Renal cortical epithelial cell (primary cell): ENCODE data around the gene SYNGAP1. TPM values are rescaled to one million over a fixed set of nuclear protein-coding genes. Genes with fewer than 3 reads are reported as not detected.
A peak's percentile ranks its signal among the peaks of the same experiment; 100 is the strongest.
"Not testable (repeated sequence)": the region's sequence is repeated elsewhere in the genome, so short reads cannot be mapped to it uniquely, and the experiment has no call there.

Experiments used
- DNase-seq: peaks from one replicate; pipeline ENCODE4 v3.0.0-alpha.2; 2011; ENCODE audit warnings: low read depth
- total RNA-seq: library from RNA; depleted of rRNA; stranded (reverse); fragments of >200 nt; gene quantifications from 2 replicates; pipeline ENCODE4 v1.2.3, GENCODE V29; 2014

The SYNGAP1 gene
- 1.0 and 5.9 TPM in 2 replicates for total RNA-seq

DNA sequence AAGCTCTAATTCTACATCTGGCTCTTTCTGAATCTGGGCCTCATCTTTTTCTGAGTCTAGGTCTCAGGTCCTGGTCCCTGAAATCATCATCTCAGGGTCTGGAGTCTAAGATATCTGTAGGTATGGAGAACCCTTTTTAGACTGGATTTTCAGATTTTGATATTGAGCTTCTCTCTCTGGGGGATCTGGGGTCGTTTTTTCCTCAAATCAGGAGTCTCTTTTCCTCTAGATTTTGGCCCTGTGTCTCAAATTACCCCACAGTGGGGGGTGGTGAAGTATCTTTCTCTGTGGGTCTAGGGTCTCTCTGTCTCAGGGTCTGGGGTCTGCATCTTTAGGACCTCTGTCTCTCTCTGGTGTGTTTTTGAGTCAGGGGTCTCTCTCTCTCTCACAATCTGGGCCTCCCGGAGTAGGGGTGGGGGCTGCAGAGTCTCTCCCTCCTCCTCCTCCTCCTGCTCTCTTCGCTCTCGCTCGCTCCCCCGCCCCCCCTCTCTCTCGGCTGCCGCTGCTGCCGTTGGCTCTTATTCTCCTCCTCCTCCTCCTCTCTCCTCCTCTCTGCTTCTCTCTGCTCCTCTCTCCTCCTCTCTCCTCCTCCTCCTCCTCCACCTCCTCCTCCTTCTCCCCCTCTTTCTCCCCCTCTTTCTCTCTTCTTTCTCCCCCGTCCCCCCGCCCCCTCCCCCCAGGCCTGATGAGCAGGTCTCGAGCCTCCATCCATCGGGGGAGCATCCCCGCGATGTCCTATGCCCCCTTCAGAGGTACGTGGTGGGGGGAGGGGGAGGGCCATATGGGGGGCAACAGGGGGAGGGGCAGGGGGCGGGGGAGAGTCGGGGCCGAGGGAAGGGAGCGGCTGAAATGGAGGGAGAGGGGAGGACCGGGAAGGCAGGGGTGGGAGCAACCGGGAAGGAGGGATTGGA lies at the start of gene SYNGAP1:
SYNGAP1 (plus strand) TSS at position 486 of the 911 bp plus-strand sequence; CDS start at position 686, 200 bp downstream.
- DNase-seq, result no peak

DNA sequence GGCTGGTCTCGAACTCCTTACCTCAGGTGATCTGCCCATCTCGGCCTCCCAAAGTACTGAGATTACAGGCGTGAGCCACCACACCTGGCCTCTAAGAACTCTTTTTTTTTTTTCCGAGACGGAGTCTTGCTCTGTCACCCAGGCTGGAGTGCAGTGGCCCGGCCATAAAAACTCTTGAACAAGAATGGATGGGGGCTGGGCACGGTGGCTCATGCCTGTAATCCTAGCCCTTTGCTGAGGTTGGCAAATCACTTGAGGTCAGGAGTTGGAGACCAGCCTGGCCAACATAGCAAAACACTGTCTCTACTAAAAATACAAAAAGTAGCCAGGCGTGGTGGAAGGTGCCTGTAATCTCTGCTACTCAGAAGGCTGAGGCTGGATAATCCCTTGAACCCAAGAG lies 48.0 kb upstream of the SYNGAP1 start:
- not testable (repeated sequence) for DNase-seq

DNA sequence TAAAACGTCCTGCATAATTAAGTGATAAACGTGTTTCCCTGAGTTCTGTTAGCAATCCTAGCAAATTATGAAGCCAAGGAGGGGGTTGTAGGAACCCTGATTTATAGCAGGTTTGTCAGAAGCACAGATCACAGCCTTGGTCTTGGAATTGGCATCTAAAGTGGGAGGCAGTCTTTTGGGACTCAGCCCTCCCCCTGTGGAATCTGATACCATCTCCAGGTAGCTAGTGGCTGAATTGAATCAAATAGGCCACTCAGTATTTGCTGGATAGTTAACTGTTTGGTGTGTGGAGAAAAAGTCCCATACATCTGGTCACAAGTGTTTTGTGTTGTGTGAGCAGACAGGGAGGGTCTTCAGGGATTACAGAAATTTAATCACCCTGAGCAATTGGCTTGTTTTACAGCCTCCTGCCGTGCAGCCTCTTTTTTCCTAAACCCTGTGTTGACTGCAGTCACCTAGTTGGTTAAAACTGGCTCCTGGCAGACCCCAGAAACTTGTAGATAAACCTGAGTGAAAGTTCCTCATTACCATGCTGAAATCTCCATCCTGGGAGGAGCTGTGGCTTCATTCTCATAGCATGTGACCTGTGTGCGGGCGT lies 47.2 kb upstream of the SYNGAP1 start:
- DNase-seq, result no peak

DNA sequence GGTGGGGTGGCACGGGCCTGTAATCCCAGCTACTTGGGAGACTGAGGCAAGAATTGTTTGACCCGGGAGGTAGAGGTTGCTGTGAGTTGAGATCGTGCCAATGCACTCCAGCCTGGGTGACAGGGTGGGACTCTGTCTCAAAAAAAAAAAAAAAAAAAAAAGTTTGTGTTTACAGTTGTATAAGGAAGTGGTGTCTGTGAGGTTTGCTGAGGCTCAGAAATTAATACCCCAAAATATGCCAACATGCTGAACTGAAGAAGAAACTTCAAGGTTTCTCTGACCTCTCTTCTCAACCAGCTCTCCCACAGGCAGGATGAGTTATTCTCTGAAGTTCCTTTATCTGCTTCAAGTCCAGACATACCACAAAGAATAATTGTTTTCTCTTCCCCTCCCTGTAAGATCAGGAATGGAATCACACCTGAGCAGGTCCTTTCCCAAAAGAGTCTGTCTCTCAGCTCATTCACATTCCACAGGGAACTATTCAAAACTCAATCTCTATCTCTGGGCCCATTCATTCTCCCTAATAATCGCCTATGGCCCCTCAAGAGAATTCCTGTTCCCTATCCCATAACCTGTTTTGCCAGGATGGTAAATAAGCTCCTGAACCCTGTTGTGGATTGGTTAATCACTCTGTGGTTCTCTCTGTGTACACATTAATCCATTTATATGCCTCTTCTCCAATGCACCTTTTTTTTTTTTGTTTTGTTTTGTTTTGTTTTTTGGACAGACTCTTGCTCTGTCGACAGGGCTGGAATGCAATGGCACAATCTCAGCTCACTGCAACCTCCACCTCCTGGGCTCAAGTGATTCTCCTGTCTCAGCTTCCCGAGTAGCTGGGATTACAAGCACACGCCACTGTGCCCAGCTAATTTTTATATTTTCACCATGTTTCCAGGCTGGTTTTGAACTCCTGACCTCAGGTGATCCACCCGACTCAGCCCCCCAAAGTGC lies 45.6 kb upstream of the SYNGAP1 start:
- DNase-seq, result peak; percentile 41

DNA sequence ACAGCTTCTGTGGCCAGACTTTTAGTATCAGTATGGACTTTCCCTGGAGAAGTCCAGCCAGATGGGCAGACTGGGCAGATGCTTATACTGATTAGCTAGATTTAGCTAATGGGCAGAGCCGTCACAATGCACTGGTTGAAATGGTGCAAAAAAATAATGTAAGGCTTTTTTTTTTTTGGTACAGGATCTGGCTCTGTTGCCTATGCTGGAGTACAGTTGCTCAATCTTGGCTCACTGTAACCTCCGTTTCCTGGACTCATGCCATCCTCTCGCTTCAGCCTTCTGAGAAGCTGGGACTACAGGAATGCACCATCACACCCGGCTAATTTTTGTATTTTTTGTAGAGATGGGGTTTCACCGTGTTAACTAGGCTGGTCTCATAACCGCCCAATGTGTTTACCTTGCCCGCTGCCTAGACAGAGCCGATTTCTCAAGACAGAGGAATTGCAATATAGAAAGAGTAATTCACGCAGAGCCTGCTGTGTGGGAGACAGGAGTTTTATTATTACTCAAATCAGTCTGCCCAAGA lies 44.7 kb upstream of the SYNGAP1 start:
- DNase-seq, result peak; percentile 91

DNA sequence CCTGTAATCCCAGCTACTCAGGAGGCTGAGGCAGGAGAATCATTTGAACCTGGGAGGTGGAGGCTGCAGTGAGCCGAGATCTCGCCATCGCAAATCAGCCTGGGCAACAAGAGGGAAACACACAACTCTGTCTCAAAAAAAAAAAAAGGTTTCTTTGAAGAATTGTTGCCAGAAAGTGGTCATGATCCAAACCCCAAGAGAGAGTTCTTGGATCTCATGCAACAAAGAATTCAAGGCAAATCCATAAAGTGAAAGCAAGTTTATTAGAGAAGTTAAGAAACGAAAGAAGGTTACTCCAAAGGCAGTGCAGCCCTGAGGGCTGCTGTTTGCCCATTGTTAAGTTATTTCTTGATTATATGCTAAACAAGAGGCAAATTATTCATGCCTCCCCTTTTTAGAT lies 42.7 kb upstream of the SYNGAP1 start:
- no peak for DNase-seq

DNA sequence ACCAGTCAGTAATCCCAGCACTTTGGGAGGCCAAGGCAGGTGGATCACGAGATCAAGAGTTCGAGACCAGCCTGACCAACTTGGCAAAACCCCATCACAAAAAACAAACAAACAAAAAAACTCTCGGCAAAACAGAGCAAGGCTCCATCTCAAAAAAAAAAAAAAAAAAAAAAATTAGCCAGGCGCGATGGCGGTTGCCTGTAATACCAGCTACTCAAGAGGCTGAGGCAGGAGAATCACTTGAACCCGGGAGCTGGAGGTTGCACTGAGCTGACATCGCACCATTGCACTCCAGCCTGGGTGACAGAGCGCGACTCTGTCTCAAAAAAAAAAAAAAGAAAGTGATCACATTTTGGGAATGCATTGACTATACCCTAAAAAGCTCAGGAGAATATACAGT lies 40.7 kb upstream of the SYNGAP1 start:
- not testable (repeated sequence) for DNase-seq

DNA sequence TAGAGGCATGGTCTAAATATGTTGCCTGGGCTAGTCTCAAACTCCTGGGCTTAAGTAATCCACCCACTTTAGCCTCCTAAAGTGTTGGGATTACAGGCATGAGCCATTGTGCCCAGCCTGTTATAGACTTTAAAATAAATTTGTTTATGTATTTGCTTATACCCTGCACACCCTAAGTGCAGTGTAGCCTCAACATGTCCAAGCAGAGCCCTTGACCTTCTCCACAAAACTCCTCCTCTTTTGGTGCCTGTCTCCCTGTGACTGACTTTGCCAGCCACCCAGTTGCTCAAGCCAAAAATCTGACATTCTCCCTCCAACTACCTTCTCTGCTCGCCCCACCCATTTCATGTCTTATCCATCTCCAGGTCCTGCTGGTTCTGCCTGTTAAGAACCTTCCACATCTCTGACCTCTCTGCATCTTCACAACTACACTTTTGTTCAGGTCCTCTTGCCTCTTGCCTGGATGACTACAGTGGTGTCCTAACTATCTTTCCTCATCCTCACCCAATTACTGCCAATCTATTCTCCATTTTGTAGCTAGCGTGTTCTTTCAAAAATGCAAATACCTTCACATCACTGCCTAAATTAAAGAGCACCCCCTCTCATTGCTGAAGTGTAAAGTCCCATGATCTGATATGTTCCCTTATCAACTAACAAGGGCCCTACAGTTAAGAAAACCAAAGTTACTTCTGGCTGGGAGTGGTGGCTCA lies 39.4 kb upstream of the SYNGAP1 start:
- no peak for DNase-seq

DNA sequence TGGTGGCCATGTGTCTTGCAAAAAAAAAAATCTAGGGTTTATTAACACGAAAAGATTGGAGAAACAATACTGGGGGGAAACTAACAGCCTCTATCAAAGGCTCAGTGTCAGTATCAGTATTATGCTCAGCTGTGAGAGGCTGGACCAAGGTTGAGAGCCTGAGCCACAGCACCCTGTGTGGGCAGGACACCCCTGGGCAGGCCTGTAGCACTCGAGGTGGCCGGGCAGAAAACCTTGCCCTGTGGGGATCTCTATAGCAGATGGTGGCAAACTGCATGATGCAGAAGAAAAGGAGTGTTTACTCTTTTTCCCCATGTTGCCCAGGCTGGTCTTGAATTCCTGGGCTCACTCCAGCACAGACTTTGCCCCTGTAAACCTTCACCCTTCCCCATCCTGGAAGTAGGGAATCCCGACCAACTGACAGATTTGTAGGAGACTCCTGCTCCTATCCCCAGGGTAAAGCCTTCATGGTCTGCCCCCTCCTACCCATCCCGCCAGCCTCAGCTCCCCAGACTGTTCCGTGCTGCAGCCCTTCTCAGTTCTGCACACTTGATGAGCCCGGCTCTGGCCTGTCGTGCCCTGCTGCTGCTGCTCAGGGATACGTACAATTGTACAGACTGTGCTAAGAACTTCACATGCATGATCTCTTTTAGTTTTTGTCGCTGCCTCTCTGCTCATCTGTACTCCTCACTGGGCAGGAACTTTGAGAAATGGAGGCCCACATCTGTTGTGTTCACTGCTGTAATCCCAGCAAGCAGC lies 36.3 kb upstream of the SYNGAP1 start:
- no peak for DNase-seq

DNA sequence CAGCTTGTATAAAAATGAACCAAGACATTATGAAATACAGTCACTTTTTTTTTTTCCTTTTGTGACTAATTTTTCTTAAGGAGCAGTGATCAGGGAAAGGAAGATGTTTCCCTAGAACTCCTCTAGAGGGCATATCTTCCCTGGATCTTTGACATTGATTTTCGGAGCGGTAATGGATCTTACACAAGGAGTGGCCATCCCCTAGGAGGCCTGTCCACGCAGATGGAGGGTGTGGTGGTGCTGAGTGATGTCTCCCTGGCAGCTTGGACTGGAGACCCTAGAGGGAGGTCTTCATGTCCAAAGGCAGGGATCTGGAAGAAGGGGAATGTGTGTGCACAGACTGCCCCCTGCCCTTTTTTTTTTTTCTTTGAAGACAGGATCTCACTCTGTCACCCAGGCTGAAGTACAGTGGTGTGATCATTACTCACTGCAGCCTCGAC lies 35.3 kb upstream of the SYNGAP1 start:
- peak; percentile 75 for DNase-seq

DNA sequence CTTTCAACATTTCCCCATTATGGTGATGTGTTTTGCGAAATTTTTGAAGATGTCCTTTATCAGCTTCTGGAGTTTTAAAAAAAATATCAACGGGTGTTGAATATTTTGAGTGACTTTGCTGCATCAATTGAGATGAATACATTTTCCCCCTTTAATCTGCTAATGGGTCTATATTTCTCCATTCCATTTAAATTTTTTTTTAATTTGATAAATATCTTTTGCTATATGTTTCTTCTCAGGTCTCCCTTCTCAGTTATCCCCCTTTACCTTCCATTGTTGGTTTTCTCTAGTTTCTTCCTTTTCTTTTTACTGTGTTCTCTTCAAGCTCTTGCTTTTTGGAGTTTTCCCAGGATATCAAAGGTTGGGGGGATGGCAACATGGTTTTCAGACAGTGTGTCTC lies 29.7 kb upstream of the SYNGAP1 start:
- DNase-seq, result no peak

DNA sequence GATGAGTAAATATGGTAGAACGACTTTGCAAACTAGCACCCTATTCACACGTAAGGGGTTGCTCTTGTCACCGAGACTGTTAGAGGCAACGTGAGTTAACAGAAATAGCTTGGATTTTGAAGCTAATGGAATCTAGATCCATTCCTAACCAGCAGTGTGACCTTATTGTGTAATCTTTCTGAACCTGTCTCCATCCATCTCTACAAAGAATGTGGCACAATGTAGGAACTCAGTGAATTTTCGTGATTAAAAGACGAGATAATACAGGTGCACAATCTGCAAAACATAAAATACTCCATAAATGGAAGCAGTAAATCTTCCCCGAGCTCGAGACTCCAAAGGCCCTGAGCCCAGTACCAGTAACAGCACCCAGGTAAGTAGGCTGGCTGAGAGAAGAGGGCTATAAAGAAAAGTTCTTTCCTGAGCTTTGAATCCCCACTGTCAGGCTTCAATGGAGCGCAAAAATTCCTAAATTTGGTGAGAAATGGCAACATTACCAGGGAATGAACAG lies 29.0 kb upstream of the SYNGAP1 start:
- peak; percentile 39 for DNase-seq

DNA sequence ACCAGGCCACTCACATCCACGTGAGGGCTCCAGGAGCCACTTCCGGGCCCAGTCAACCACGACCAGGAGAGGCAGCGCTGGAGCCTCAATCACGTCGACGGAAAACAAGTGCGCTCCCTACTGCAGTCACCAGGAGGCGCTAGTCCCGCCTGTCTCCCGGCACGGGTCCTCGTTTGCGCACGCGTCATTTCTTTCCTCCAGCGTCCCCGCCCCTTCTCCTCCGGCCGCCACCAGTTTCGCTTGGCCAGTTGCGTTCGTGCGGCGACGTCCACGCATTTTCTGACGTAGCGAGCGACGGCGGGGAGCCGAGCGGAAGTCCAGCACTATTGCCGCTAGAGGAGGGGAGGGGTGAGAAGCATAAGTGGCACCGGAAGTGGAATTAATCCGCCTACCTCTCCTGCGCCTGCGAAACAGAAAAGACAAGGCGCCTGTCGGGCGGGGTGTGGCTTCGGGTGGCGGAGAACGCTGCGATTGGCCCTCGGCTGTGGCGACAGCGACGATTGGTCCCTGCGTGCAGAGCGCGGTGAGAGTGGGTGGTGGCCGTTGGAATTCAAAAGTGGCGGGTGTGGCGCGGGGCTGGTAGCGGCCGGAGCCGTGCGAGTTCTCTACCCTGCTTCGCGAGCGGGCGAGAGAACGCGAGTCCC lies 28.5 kb upstream of the SYNGAP1 start, which contains the start of gene KIFC1:
KIFC1 (plus strand) TSS at position 546 of the 644 bp plus-strand sequence. CDS start 163 bp downstream, outside the sequence.
- DNase-seq, result peak; percentile 99

DNA sequence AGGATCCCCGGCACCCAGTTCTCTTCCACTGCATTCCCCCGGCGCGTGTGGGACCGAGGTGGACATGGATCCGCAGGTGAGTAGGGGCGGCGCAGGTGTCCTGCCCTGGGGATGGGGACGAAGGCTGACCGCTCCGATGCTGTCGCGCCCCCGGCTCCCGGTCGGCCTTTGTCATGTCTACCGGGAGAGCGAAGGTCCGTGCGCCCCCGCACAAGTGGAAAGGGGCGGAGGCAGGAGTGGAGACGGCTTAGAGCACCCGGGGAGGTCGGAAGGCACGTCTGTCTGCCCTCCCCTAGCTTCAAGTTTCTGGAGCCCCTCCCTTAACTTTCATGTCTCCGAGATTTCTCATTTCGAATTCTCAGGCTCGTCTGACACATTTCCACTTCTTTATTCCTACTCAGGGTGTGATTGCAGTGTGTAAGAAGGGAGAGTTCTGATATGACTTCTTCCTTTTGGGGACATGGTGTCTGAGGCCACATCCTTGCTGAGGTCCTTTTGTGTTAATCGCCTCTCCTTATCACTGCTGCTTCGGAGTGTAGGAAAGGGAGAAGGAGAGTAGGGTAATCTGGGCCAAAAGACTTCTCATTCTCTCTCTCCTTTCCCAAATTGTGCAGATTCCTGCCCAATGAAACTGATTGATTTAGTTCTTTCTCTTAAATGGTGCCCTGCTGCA lies 27.8 kb upstream of the SYNGAP1 start:
- no peak for DNase-seq

DNA sequence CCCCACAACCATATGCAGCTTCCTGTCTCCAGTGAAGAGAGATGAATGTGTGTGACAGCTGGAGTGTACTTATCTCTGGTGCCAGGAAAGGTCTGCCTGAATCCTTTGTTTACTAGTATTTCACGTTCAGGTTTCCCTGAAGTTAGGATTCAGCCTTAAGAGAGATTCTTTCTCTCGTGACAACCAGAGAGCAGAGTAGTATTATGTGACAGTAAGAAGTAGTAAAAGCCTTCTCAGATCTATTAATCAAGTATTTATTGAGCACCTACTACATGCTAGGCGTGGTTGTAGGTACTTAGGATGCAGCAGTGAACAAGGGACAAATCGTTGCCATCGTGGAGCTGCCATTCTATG lies 27.3 kb upstream of the SYNGAP1 start:
- no peak for DNase-seq

DNA sequence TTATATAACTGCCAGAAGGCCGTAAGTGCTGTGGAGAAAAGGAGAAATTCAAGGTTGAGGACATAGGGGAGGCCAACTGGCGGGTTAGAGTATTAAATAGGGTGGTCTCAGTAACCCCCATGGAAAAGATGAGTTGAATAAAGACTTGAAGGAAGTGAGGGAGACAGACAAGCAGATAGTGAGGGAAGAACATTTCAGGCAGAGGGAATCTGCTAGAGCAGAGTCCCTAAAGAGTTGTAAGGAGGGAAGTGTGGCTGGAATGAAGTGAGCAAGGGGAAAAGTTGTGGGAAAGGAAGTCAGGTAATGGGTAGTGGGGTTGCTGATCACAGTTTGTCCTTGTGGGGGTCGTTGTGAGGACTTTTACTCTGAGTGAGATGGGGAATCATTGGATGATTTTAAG lies 26.9 kb upstream of the SYNGAP1 start:
- DNase-seq, result no peak

DNA sequence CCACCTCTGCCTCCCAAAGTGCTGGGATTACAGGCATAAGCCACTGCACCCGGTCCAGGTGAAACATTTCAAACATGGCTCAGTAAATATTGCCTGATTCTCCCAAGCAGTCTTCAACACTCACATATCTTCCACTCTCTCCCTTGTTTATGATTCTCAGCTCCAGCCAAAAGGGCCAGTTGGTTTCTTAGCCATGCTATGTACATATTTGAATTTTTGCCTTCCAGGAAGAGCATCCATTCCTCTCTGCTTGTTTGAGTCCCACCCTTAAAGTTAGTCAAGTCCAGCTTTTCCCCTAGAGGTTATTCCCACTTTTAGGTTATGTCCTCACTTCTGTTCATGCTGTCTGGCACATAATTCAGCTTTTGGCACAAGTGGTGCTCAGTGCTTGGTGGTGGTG lies 22.3 kb upstream of the SYNGAP1 start:
- DNase-seq, result no peak

DNA sequence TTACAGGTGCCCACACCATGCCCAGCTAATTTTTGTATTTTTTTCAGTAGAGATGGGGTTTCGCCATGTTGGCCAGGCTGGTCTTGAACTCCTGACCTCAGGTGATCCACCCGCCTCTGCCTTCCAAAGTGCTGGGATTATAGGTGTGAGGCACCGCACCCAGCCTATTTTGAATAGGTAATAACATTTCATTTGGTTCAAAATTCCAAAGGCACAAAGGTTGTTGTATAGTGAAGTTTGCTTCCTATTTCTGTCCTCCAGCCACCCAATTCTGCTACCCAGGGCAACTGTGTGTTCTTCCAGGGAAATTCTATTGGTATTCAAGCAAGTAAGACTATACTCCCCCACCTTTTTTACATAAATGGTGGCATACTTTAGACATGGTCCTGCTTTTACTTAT lies 21.3 kb upstream of the SYNGAP1 start:
- DNase-seq, result not testable (repeated sequence)

DNA sequence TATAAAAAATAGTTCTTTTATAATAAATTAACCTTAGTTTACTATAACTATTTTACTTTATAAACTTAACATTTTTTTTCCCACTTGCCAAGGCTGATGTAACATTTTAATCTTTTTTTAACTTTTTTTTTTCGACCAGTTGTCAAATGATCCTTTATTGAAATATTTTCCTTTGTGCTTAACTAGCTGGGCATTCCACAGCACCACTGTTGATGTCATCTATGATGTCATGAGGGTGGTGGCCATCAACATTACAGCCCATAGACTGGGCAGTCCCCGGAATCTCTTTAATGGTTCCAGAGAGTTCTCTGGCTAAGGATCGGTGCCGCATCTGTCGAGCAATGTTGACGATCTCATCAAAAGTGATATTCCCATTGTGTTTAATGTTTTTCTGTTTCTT lies 20.0 kb upstream of the SYNGAP1 start:
- DNase-seq, result not testable (repeated sequence)
